Panc1 (cell line): ENCODE measurements around the gene HTR4.

Experiments used
- CTCF ChIP-seq: fragments of 450-650 bp; IDR thresholded peaks from 2 replicates; pipeline ENCODE4 v1.5.1; 2017; ENCODE audit warnings: mild to moderate bottlenecking
- POLR2AphosphoS5 ChIP-seq: IDR thresholded peaks from 2 replicates; pipeline ENCODE4 v1.6.1; 2012; ENCODE audit warnings: mild to moderate bottlenecking, low read depth, low read length, moderate library complexity
- REST ChIP-seq, 2 experiments: IDR thresholded peaks; 2 replicates each; pipeline ENCODE4 v1.6.1; 2011 to 2012; ENCODE audit warnings: low read depth in 2 of 2, control low read depth in 1 of 2, low read length in 1 of 2, mild to moderate bottlenecking in 1 of 2, moderate library complexity in 1 of 2; ENCODE audit not compliant: insufficient read depth in 1 of 2
- SIN3A ChIP-seq: IDR thresholded peaks from 2 replicates; pipeline ENCODE4 v1.6.1; 2012; ENCODE audit warnings: low read depth, mild to moderate bottlenecking, low read length, moderate library complexity, borderline replicate concordance; ENCODE audit not compliant: insufficient read depth

GRCh38 chr5:148491015-148491792 lies 163.1 kb downstream of the HTR4 start:
- TF ChIP-seq POLR2AphosphoS5 (no peak), CTCF (no peak), SIN3A (no peak), REST (IDR thresholded peaks at IDR 0.05; ENCODE audit: insufficient read depth in 1 of 2, low read depth in 2 of 2, low read length in 1 of 2) (no peak)
